A549 (cell line): ENCODE data around the gene RAB38. TPM values are rescaled to one million over a fixed set of nuclear protein-coding genes. Genes with fewer than 3 reads are reported as not detected.

Source experiments
- ATAC-seq, 2 experiments: fragments of 200-7000 bp in 1 of 2; fragments of >200 bp in 1 of 2; cut with Nextera tagmentation in 1 of 2; cut with Tn5 transposase in 1 of 2; 3 replicates each; pipeline versions ENCODE4 v1.8.0 to v1.9.1; 2018 to 2020; ENCODE audit warnings: mild to moderate bottlenecking in 1 of 2, moderate library complexity in 1 of 2
- CTCF ChIA-PET: fragments of 300-600 bp; sonication (Branson Sonifier 250); formaldehyde crosslinking; extraction: SDS; loops from one replicate; lab custom pipeline; 2021; ENCODE audit warnings: antibody characterized with exemption, inconsistent platforms; lab: Yijun Ruan, JAX
- POLR2A ChIA-PET: fragments of 350-600 bp; formaldehyde crosslinking; extraction: SDS; loops from one replicate; lab custom pipeline; 2021; ENCODE audit warnings: antibody characterized with exemption, inconsistent platforms; lab: Yijun Ruan, JAX
- DNase-seq, 2 experiments: peaks; one replicate each; pipeline versions ENCODE4 v3.0.0 to v3.0.0-alpha.2; 2011 to 2016; ENCODE audit warnings: low read depth in 1 of 2, low spot score in 1 of 2
- FAIRE-seq: peaks from 2 replicates; lab custom pipeline; 2011; peaks lifted over from hg19 to GRCh38; lab: Jason Lieb, UNC
- H3K27ac ChIP-seq, 2 experiments: fragments of >200 bp; sonication (Bioruptor Twin); formaldehyde crosslinking; 3 replicates each; pipeline ENCODE4 v1.5.1; 2016 to 2017
- H3K4me1 ChIP-seq: fragments of >200 bp; sonication (Bioruptor Twin); formaldehyde crosslinking; 3 replicates; pipeline ENCODE4 v1.6.1; 2016
- H3K4me2 ChIP-seq: fragments of >200 bp; sonication (Bioruptor Twin); formaldehyde crosslinking; 3 replicates; pipeline ENCODE4 v1.6.1; 2016
- H3K4me3 ChIP-seq: fragments of >200 bp; sonication (Bioruptor Twin); formaldehyde crosslinking; 3 replicates; pipeline ENCODE4 v1.5.1; 2016
- H3K9me3 ChIP-seq: fragments of >200 bp; sonication (Bioruptor Twin); formaldehyde crosslinking; 3 replicates; pipeline ENCODE4 v1.6.1; 2016
- BCL3 ChIP-seq: fragments of >200 bp; sonication (Bioruptor Twin); formaldehyde crosslinking; IDR thresholded peaks from 3 replicates; pipeline ENCODE4 v1.6.1; 2016
- CEBPB ChIP-seq, 2 experiments: fragments of >200 bp in 1 of 2; sonication (Bioruptor Twin) in 1 of 2; formaldehyde crosslinking in 1 of 2; IDR thresholded peaks; 2 replicates each; pipeline ENCODE4 v1.6.1; 2012 to 2016
- CTCF ChIP-seq: fragments of >200 bp; sonication (Bioruptor Twin); formaldehyde crosslinking; IDR thresholded peaks from 3 replicates; pipeline ENCODE4 v1.5.1; 2016
- EHF ChIP-seq: fragments of 250-450 bp; sonication (Bioruptor Pico); IDR thresholded peaks from 2 replicates; pipeline ENCODE4 v1.5.0; 2020; ENCODE audit warnings: mild to moderate bottlenecking
- ELK1 ChIP-seq: fragments of 150-350 bp; IDR thresholded peaks from 2 replicates; pipeline ENCODE4 v1.6.1; 2014; ENCODE audit warnings: low read depth, mild to moderate bottlenecking, low read length
- EP300 ChIP-seq, 2 experiments: fragments of >200 bp; sonication (Bioruptor Twin); formaldehyde crosslinking; IDR thresholded peaks; 2 replicates in 1 of 2; 3 replicates in 1 of 2; pipeline ENCODE4 v1.6.1; 2016 to 2017
- FOXS1 ChIP-seq: fragments of 250-450 bp; sonication (Bioruptor Pico); IDR thresholded peaks from 2 replicates; pipeline ENCODE4 v1.5.0; 2020; ENCODE audit warnings: mild to moderate bottlenecking, moderate library complexity
- GATA3 ChIP-seq: IDR thresholded peaks from 2 replicates; pipeline ENCODE4 v1.6.1; 2012; ENCODE audit warnings: borderline replicate concordance
- HDAC2 ChIP-seq: fragments of 200-600 bp; sonication (generic); IDR thresholded peaks from 2 replicates; pipeline ENCODE4 v1.6.1; 2016
- HES2 ChIP-seq: fragments of >200 bp; sonication (Bioruptor Twin); formaldehyde crosslinking; IDR thresholded peaks from 2 replicates; pipeline ENCODE4 v1.6.1; 2016
- HEYL ChIP-seq: fragments of 250-450 bp; sonication (Bioruptor Pico); IDR thresholded peaks from 2 replicates; pipeline ENCODE4 v1.8.0; 2021; ENCODE audit warnings: mild to moderate bottlenecking, moderate library complexity
- HMGXB4 ChIP-seq: fragments of 250-450 bp; sonication (Bioruptor Pico); IDR thresholded peaks from 2 replicates; pipeline ENCODE4 v1.5.0; 2021; ENCODE audit warnings: mild to moderate bottlenecking, moderate library complexity, borderline replicate concordance
- HOXA7 ChIP-seq: fragments of 250-450 bp; sonication (Bioruptor Pico); IDR thresholded peaks from 2 replicates; pipeline ENCODE4 v1.5.0; 2020; ENCODE audit warnings: mild to moderate bottlenecking, moderate library complexity
- MAX ChIP-seq: IDR thresholded peaks from 2 replicates; pipeline ENCODE4 v1.6.1; 2012
- MYC ChIP-seq: IDR thresholded peaks from 2 replicates; pipeline ENCODE4 v1.6.1; 2012; ENCODE audit warnings: mild to moderate bottlenecking, inconsistent platforms, low read length, improper control_type of control experiment, borderline replicate concordance
- NFE2L2 ChIP-seq: fragments of 150-350 bp; conservative IDR thresholded peaks from 2 replicates; pipeline ENCODE4 v1.6.1; 2014; ENCODE audit warnings: low read length
- NPAS2 ChIP-seq: fragments of 250-450 bp; sonication (Bioruptor Pico); IDR thresholded peaks from 2 replicates; pipeline ENCODE4 v1.8.0; 2022; ENCODE audit warnings: mild to moderate bottlenecking, moderate library complexity, borderline replicate concordance
- POLR2AphosphoS2 ChIP-seq: conservative IDR thresholded peaks from 2 replicates; pipeline ENCODE4 v1.6.1; 2012; ENCODE audit warnings: low read length, improper control_type of control experiment, inconsistent platforms
- RAD21 ChIP-seq, 2 experiments: fragments of >200 bp in 1 of 2; sonication (Bioruptor Twin) in 1 of 2; formaldehyde crosslinking in 1 of 2; IDR thresholded peaks in 1 of 2; conservative IDR thresholded peaks in 1 of 2; 2 replicates in 1 of 2; 3 replicates in 1 of 2; pipeline ENCODE4 v1.6.1; 2012 to 2018; ENCODE audit warnings: inconsistent platforms in 1 of 2
- RARB ChIP-seq: fragments of 250-450 bp; sonication (Bioruptor Pico); IDR thresholded peaks from 2 replicates; pipeline ENCODE4 v1.8.0; 2021; ENCODE audit warnings: mild to moderate bottlenecking, moderate library complexity
- REST ChIP-seq: fragments of 200-600 bp; sonication (generic); IDR thresholded peaks from 2 replicates; pipeline ENCODE4 v1.6.1; 2016; ENCODE audit warnings: antibody characterized with exemption, mild to moderate bottlenecking, moderate library complexity
- RNF2 ChIP-seq: fragments of 200-600 bp; sonication (generic); IDR thresholded peaks from 2 replicates; pipeline ENCODE4 v1.6.1; 2016; ENCODE audit warnings: low read depth, mild to moderate bottlenecking, antibody characterized with exemption, moderate library complexity, borderline replicate concordance
- TFCP2L1 ChIP-seq: fragments of 250-450 bp; sonication (Bioruptor Pico); IDR thresholded peaks from 2 replicates; pipeline ENCODE4 v1.5.0; 2021; ENCODE audit warnings: mild to moderate bottlenecking
- ZC3H11A ChIP-seq: fragments of 450-650 bp; IDR thresholded peaks from 2 replicates; pipeline ENCODE4 v1.6.1; 2014; ENCODE audit warnings: antibody characterized with exemption, mild to moderate bottlenecking
- WGBS: methylation state at CpG from one replicate; pipeline ENCODE4 v1.1.6; 2017; ENCODE audit errors: missing lambda C conversion rate; 5-methylcytosine and 5-hydroxymethylcytosine counted together
- polyA plus RNA-seq, 4 experiments: library from polyadenylated mRNA; depleted of rRNA in 3 of 4; stranded (reverse); fragments of >200 nt; fragmentation: RNase III in 1 of 4; extraction: RNeasy Plus Mini Kit Qiagen cat#74134 plus additional on column Dnase treatment in 1 of 4; gene quantifications; 2 replicates in 3 of 4; 3 replicates in 1 of 4; pipeline ENCODE4 v1.2.3, GENCODE V29; 2011 to 2017

The RAB38 gene
- polyA plus RNA-seq, 2 of the 4 experiments (the other 2 are of a cell fraction): 0.59 to 1.6 TPM

GRCh38 chr11:88089134-88089533 is 86.1 kb downstream of the RAB38 start:
- 56% methylated on average over 1 of the region's 1 CpG for WGBS
- ATAC-seq: no peak
- no peak for DNase-seq
- Histone ChIP-seq H3K4me3 (no peak overlapping the region), H3K4me1 (no peaks in the 10 kb centered on the region), H3K9me3 (no peaks in the 10 kb centered on the region), H3K4me2 (no peak overlapping the region), H3K27ac (no peak overlapping the region)
- TF ChIP-seq HDAC2: no peak
- no peak for TF ChIP-seq HES2
- no peak for TF ChIP-seq TFCP2L1 (CRISPR knock-in tag)
- no peak for TF ChIP-seq GATA3
- TF ChIP-seq CEBPB (IDR thresholded peaks at IDR 0.05): no peak
- TF ChIP-seq NFE2L2: no peak
- no peak for TF ChIP-seq MAX
- TF ChIP-seq BCL3: no peak
- no peak for TF ChIP-seq RARB
- no peak for FAIRE-seq
- ChIA-PET POLR2A (no interaction called here), CTCF (no interaction called here)

GRCh38 chr11:88087337-88087736 is 87.9 kb downstream of the RAB38 start:
- WGBS: 5% methylated on average over 3 of the region's 3 CpGs
- Histone ChIP-seq H3K4me1 (no peaks in the 10 kb centered on the region), H3K4me3 (no peak overlapping the region), H3K4me2 (no peak overlapping the region), H3K27ac (no peak overlapping the region), H3K9me3 (no peaks in the 10 kb centered on the region)
- no peak for DNase-seq
- TF ChIP-seq ELK1 (no peak), MYC (no peak), ZC3H11A (no peak), HOXA7 (no peak), POLR2AphosphoS2 (no peak), NPAS2 (CRISPR knock-in tag) (no peak), EP300 (IDR thresholded peaks at IDR 0.05) (no peak), RNF2 (no peak), HEYL (no peak), REST (no peak), EHF (CRISPR knock-in tag) (no peak), HMGXB4 (CRISPR knock-in tag) (no peak), CTCF (no peak), FOXS1 (CRISPR knock-in tag) (no peak), RAD21 (conservative IDR thresholded peaks at IDR 0.05 in 1 of 2, IDR thresholded peaks at IDR 0.05 in 1 of 2) (no peak)
- no peak for ATAC-seq
- FAIRE-seq: no peak
- ChIA-PET POLR2A (no interaction called here), CTCF (no interaction called here)
